GM21786 (cell line): Measurements from ENCODE around the gene EIF3F.

Experiments used
- ATAC-seq: cut with Tn5 transposase; IDR thresholded peaks from one replicate; pipeline ENCODE4 v1.9.1; 2021; ENCODE audit not compliant: unreplicated experiment

The EIF3F gene

GRCh38 chr11:8038811-8039529 lies 51.8 kb downstream of the EIF3F start:
- ATAC-seq = no peak

- no peak for ATAC-seq
Measured at GRCh38 chr11:8039530-8040260, 52.6 kb downstream of the EIF3F start.

- no peak for ATAC-seq
Measured at GRCh38 chr11:8040261-8040920, 53.3 kb downstream of the EIF3F start.

GRCh38 chr11:8040921-8041285 lies 53.8 kb downstream of the EIF3F start:
- no peak for ATAC-seq

GRCh38 chr11:8041576-8041975 lies 54.4 kb downstream of the EIF3F start:
- no peak for ATAC-seq

- no peak for ATAC-seq
Measured at GRCh38 chr11:8043756-8044155, 56.6 kb downstream of the EIF3F start.

- ATAC-seq = no peak
Measured at GRCh38 chr11:8045839-8046238, 58.7 kb downstream of the EIF3F start.

- no peak for ATAC-seq
Measured at GRCh38 chr11:8047382-8047781, 60.2 kb downstream of the EIF3F start.

- no peak for ATAC-seq
Measured at GRCh38 chr11:8049084-8049483, 61.9 kb downstream of the EIF3F start.
